ENCODE results near the gene ZNF77. TPM values are rescaled to one million over a fixed set of nuclear protein-coding genes. Genes with fewer than 3 reads are reported as not detected.
A peak's percentile ranks its signal among the peaks of the same experiment; 100 is the strongest.

ZNF77 gene
- polyA plus RNA-seq, 3 donors, result 0.30 to 2.7 (median 1.0) TPM

DNA sequence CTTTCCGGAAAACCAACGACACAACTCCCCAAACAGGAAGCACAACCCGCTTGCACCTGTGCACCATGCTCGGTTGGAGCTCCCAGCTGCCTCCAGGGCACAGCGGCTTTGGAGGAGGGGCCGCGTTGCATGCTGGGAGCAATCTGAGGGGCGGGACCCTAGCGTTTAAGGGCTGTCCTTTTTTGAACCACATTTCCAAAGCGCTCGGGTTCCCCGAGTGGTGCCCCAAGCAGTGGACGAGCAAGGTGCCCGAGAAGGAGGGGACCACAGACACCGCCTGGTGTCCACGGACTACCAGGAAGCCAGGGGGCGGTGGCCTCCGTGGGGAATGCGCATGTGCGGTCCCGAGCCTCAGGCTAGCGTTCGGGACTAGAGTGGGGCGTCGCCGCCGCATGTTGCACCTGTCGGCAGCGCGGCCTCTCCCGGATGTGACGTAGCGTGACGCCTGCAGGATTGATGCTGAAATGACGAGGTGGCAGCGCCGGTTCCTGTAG is 56.0 kb downstream of the ZNF77 start:
- Histone ChIP-seq H4K20me1 (ENCODE audit: insufficient read depth, low read length) (no peaks in the 10 kb centered on the region), H3K79me2 (ENCODE audit: insufficient read depth, low read length) (no peaks in the 10 kb centered on the region), H3K4me2 (replicated peaks; ENCODE audit: extremely low read depth, low read length, poor library complexity, severe bottlenecking) (no peak overlapping the region), H2AFZ (ENCODE audit: insufficient read depth, low read depth, low read length, poor library complexity, severe bottlenecking) (peak overlapping the region; percentile 53), H3K4me3 (replicated peaks in 1 of 3; ENCODE audit: low read depth in 2 of 3, low read length in 3 of 3) (peak overlapping the region in 1 of 3 experiments; percentile 39), H3K4me1 (ENCODE audit: control insufficient read depth in 1 of 2, insufficient read depth in 2 of 2, low read length in 2 of 2) (no peaks in the 10 kb centered on the region), H3K27ac (ENCODE audit: low read depth in 1 of 2, low read length in 2 of 2) (no peak overlapping the region), H3K27me3 (ENCODE audit: control insufficient read depth in 2 of 2, insufficient read depth in 2 of 2, low read length in 2 of 2) (no peaks in the 10 kb centered on the region), H3K36me3 (replicated peaks in 1 of 2; ENCODE audit: control insufficient read depth in 1 of 2, insufficient read depth in 2 of 2, low read length in 2 of 2) (no peaks in the 10 kb centered on the region), H3K9ac (ENCODE audit: insufficient read depth, low read length, poor library complexity, severe bottlenecking) (no peak overlapping the region), H3K9me3 (replicated peaks in 1 of 2; ENCODE audit: control insufficient read depth in 1 of 2, insufficient read depth in 1 of 2, low read length in 2 of 2) (peaks cover 0 to 2% of the 10 kb centered on the region in 2 donors)
- intact Hi-C loops (cut with micrococcal nuclease), result no loop called here
- Mint-ChIP-seq H3K27ac (peak overlapping the region in 1 of 7 donors; percentile 18), H3K9me3 (peaks cover 4 to 14% (median 7%) of the 10 kb centered on the region in 7 donors), H3K36me3 (no peaks in the 10 kb centered on the region), H3K4me1 (peaks cover 11% of the 10 kb centered on the region), H3K27me3 (ENCODE audit: low read depth in 3 of 3) (peaks cover 0 to 8% (median 4%) of the 10 kb centered on the region in 3 donors), H3K4me3 (peak overlapping the region; percentile 15 to 64)
- TF ChIP-seq CTCF (IDR thresholded peaks at IDR 0.05), result peak; percentile 14
- peak in 1 of 3 donors; percentile 40 for DNase-seq
- WGBS (ENCODE audit: insufficient coverage), result 49% methylated on average over 31 of the region's 37 CpGs

GRCh38 chr19:2887391-2887914 is 57.3 kb downstream of the ZNF77 start:
- no peak overlapping the region for H3K4me2 ChIP-seq (replicated peaks; ENCODE audit: extremely low read depth, low read length, poor library complexity, severe bottlenecking)
- no peak overlapping the region for H3K4me3 Mint-ChIP-seq
- intact Hi-C loops (cut with micrococcal nuclease), result no loop called here

More at GRCh38 chr19:2887391-2887914, 57.3 kb downstream of the ZNF77 start:
- peak; percentile 12 to 56 (median 31) for DNase-seq
- Histone ChIP-seq H2AFZ (ENCODE audit: insufficient read depth, low read depth, low read length, poor library complexity, severe bottlenecking) (no peak overlapping the region), H3K27me3 (ENCODE audit: control insufficient read depth in 2 of 2, insufficient read depth in 2 of 2, low read length in 2 of 2) (no peaks in the 10 kb centered on the region), H3K4me1 (ENCODE audit: control insufficient read depth in 1 of 2, insufficient read depth in 2 of 2, low read length in 2 of 2) (no peaks in the 10 kb centered on the region), H3K9ac (ENCODE audit: insufficient read depth, low read length, poor library complexity, severe bottlenecking) (no peak overlapping the region), H3K79me2 (ENCODE audit: insufficient read depth, low read length) (no peaks in the 10 kb centered on the region), H3K4me3 (replicated peaks in 1 of 3; ENCODE audit: low read depth in 2 of 3, low read length in 3 of 3) (no peak overlapping the region), H4K20me1 (ENCODE audit: insufficient read depth, low read length) (no peaks in the 10 kb centered on the region), H3K9me3 (replicated peaks in 1 of 2; ENCODE audit: control insufficient read depth in 1 of 2, insufficient read depth in 1 of 2, low read length in 2 of 2) (peaks cover 0 to 2% of the 10 kb centered on the region in 2 donors), H3K27ac (ENCODE audit: low read depth in 1 of 2, low read length in 2 of 2) (no peak overlapping the region), H3K36me3 (replicated peaks in 1 of 2; ENCODE audit: control insufficient read depth in 1 of 2, insufficient read depth in 2 of 2, low read length in 2 of 2) (no peaks in the 10 kb centered on the region)
- Mint-ChIP-seq H3K4me1 (peaks cover 11% of the 10 kb centered on the region), H3K9me3 (peaks cover 4 to 14% (median 9%) of the 10 kb centered on the region in 7 donors), H3K27me3 (ENCODE audit: low read depth in 3 of 3) (peaks cover 0 to 8% (median 4%) of the 10 kb centered on the region in 3 donors), H3K36me3 (no peaks in the 10 kb centered on the region), H3K27ac (peak overlapping the region in 2 of 7 donors; percentile 2 to 54)
- peak; percentile 86 for TF ChIP-seq CTCF (IDR thresholded peaks at IDR 0.05)
- WGBS (ENCODE audit: insufficient coverage), result 33% methylated on average over 9 of the region's 9 CpGs

Data from CD14-positive monocyte (primary cell).